Measurements from ENCODE around the gene SRSF6. TPM values are rescaled to one million over a fixed set of nuclear protein-coding genes. Genes with fewer than 3 reads are reported as not detected.

SRSF6 gene
- total RNA-seq, 1 donor from 2014 or later: 86.1 TPM

GRCh38 chr20:43511879-43512278 lies 54.2 kb downstream of the SRSF6 start:
- Histone ChIP-seq H3K9me3 (ENCODE audit: low read depth) (no peaks in the 10 kb centered on the region), H4K20me1 (ENCODE audit: low read depth) (peaks cover 3% of the 10 kb centered on the region), H3K4me2 (no peak overlapping the region), H3K9ac (no peak overlapping the region), H3K79me2 (ENCODE audit: low read depth) (peaks cover 18% of the 10 kb centered on the region), H2AFZ (replicated peaks) (no peak overlapping the region), H3K4me1 (no peaks in the 10 kb centered on the region), H3K27ac (no peak overlapping the region), H3K27me3 (peaks cover 17% of the 10 kb centered on the region), H3K4me3 (no peak overlapping the region), H3F3A (ENCODE audit: low read depth) (peaks cover 13% of the 10 kb centered on the region), H3K36me3 (no peaks in the 10 kb centered on the region)
- Mint-ChIP-seq H3K27ac (no peak overlapping the region), H3K9me3 (no peaks in the 10 kb centered on the region), H3K4me1 (no peaks in the 10 kb centered on the region), H3K36me3 (no peaks in the 10 kb centered on the region), H3K4me3 (peak overlapping the region; percentile 8), H3K27me3 (ENCODE audit: insufficient read depth, low read depth) (peaks cover 12% of the 10 kb centered on the region)
- no peak for TF ChIP-seq CTCF (IDR thresholded peaks at IDR 0.05)
- no peak for TF ChIP-seq EZH2phosphoT487 (IDR thresholded peaks at IDR 0.05)
- TF ChIP-seq EZH2 (IDR thresholded peaks at IDR 0.05): no peak
- no peak for DNase-seq (ENCODE audit: low spot score)

- Histone ChIP-seq H3F3A (ENCODE audit: low read depth) (peaks cover 5% of the 10 kb centered on the region), H3K4me1 (no peaks in the 10 kb centered on the region), H3K4me2 (peak overlapping the region; percentile 77), H3K79me2 (ENCODE audit: low read depth) (peaks cover 18% of the 10 kb centered on the region), H3K4me3 (peak overlapping the region; percentile 56), H3K27ac (no peak overlapping the region), H3K9me3 (ENCODE audit: low read depth) (no peaks in the 10 kb centered on the region), H2AFZ (replicated peaks) (no peak overlapping the region), H3K9ac (no peak overlapping the region), H4K20me1 (ENCODE audit: low read depth) (peaks cover 3% of the 10 kb centered on the region), H3K36me3 (no peaks in the 10 kb centered on the region), H3K27me3 (peaks cover 1% of the 10 kb centered on the region)
- H3K9me3 Mint-ChIP-seq: no peaks in the 10 kb centered on the region
- TF ChIP-seq EZH2 (IDR thresholded peaks at IDR 0.05): no peak
- no peak for TF ChIP-seq CTCF (IDR thresholded peaks at IDR 0.05)
- no peak for TF ChIP-seq EZH2phosphoT487 (IDR thresholded peaks at IDR 0.05)
- H3K27ac Mint-ChIP-seq: no peak overlapping the region
- H3K36me3 Mint-ChIP-seq: peaks cover 2% of the 10 kb centered on the region
- H3K27me3 Mint-ChIP-seq (ENCODE audit: insufficient read depth, low read depth): peaks cover 8% of the 10 kb centered on the region
- H3K4me1 Mint-ChIP-seq: no peaks in the 10 kb centered on the region
- no peak for DNase-seq (ENCODE audit: low spot score)
- peak overlapping the region; percentile 96 for H3K4me3 Mint-ChIP-seq
Observed at GRCh38 chr20:43513372-43513930, 55.8 kb downstream of the SRSF6 start.

Small RNA genes lying within 50 kb of the gene (small RNA-seq; reads per million reads assigned to genes)
- not detected for gene RF00019
- gene RNU6-1251P: not detected

Other genes with a start within 250 kb of the SRSF6 start
- 27.6 and 51.4 TPM in 2 replicates for gene L3MBTL1, start 49.8 kb downstream of the SRSF6 start, total RNA-seq (ENCODE audit: low replicate concordance)
- 2.8 and 4.2 TPM in 2 replicates for gene SGK2, start 101.1 kb downstream of the SRSF6 start, total RNA-seq (ENCODE audit: low replicate concordance)
- gene IFT52, start 133.0 kb downstream of the SRSF6 start, total RNA-seq (ENCODE audit: low replicate concordance): 69.8 and 87.9 TPM in 2 replicates
- gene MYBL2, start 209.2 kb downstream of the SRSF6 start, total RNA-seq (ENCODE audit: low replicate concordance): 28.8 and 62.5 TPM in 2 replicates